Measurements from ENCODE around the gene MBD5.

DNA sequence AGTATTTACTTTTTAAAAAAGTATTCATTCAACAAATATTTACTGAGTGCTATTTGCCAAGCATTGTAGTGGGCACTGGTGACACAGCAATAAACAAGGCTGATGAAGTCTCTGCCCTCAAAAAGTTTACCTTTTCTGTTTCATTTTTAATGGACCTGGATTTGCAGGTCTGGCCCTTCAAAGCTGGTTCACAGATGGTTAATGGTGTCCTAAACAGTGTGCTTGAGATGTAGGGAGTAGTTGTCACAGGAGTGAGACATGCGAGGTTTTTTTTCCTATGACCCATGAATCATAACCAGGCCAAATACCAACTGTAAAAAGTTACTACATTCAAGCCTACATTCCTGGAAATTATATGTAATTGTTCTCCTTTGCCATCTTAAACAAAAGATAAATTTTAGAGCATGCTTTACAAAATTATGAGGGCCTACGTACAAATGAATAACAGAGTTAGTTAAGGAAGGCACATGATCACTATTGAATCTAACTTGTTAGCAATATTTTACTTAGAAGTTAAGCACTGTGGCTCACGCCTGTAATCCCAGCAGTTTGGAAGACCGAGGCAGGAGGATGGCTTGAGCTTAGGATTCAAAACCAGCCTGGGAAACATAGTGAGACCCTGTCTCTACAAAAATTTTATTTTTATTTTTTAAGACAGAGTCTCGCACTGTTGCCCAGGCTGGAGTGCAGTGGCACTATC is 223.9 kb downstream of the MBD5 start:
- TF ChIP-seq, protein P1, sequence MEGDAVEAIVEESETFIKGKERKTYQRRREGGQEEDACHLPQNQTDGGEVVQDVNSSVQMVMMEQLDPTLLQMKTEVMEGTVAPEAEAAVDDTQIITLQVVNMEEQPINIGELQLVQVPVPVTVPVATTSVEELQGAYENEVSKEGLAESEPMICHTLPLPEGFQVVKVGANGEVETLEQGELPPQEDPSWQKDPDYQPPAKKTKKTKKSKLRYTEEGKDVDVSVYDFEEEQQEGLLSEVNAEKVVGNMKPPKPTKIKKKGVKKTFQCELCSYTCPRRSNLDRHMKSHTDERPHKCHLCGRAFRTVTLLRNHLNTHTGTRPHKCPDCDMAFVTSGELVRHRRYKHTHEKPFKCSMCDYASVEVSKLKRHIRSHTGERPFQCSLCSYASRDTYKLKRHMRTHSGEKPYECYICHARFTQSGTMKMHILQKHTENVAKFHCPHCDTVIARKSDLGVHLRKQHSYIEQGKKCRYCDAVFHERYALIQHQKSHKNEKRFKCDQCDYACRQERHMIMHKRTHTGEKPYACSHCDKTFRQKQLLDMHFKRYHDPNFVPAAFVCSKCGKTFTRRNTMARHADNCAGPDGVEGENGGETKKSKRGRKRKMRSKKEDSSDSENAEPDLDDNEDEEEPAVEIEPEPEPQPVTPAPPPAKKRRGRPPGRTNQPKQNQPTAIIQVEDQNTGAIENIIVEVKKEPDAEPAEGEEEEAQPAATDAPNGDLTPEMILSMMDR (IDR thresholded peaks at IDR 0.05): no peak
- no peak for TF ChIP-seq POLR2A (IDR thresholded peaks at IDR 0.05)
- TF ChIP-seq POLR2AphosphoS5 (IDR thresholded peaks at IDR 0.05): no peak

Data from prostate gland (tissue), 2 donors.